ENCODE results near the gene SLC39A3. TPM values are rescaled to one million over a fixed set of nuclear protein-coding genes. Genes with fewer than 3 reads are reported as not detected.
"Not testable (repeated sequence)": the region's sequence is repeated elsewhere in the genome, so short reads cannot be mapped to it uniquely, and the experiment has no call there.

The SLC39A3 gene
- total RNA-seq, 1 experiment from 2014 or later: 28.2 TPM

DNA sequence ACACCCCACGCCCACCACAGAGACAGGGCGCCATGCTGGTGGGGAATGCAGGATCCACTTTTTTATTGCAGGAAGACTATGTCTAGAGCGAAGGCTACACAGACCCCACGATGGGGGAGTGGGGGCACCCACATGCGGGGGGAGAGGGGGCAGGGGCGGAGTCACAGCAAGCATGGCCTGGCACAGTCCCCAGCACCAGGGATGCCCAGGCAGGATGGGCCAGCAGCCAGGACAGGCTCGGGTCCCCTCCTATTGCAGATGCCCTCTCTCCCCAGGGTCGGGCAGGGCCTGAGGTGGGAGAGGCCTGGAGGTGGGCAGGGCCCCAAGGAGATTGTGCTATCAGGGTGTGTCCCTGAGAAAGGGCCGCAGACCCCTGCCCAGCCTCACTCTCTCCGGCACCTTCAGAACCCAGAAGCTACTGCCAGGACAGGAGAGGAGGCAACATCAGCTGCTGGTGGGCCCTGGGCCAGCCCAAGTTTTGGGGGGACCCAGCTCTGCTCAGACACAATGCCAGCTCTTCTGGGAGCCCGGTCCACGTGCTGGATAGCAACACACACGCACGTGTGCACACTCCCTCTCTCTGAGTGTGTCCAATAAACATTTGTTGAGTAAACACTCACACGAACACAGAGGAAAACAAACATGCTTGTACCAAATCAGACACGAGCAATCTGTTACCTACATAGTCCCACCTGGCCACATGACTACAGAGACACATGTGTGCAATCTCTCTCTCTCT, 25.1 kb downstream of the SLC39A3 start:
- no peak overlapping the region for H3K4me3 Mint-ChIP-seq (ENCODE audit: low read depth, unreplicated experiment)
- CTCF ChIA-PET: no interaction called here
- peaks cover 5% of the 10 kb centered on the region for H3K9me3 Mint-ChIP-seq (ENCODE audit: low read depth, unreplicated experiment)
- no peaks in the 10 kb centered on the region for H3K36me3 Mint-ChIP-seq (ENCODE audit: insufficient read depth, unreplicated experiment)
- H3K4me1 Mint-ChIP-seq (ENCODE audit: low read depth, unreplicated experiment): no peaks in the 10 kb centered on the region
- DNase-seq: no peak
- H3K27ac Mint-ChIP-seq (ENCODE audit: unreplicated experiment): no peak overlapping the region
- BruUV-seq (replicated peaks): no TSS peak
- H3K27me3 Mint-ChIP-seq (ENCODE audit: unreplicated experiment): peaks cover 46% of the 10 kb centered on the region
- intact Hi-C loops (cut with micrococcal nuclease; ENCODE audit: unreplicated experiment): no loop called here
- TF ChIP-seq CTCF (IDR thresholded peaks at IDR 0.05; ENCODE audit: unreplicated experiment): no peak

DNA sequence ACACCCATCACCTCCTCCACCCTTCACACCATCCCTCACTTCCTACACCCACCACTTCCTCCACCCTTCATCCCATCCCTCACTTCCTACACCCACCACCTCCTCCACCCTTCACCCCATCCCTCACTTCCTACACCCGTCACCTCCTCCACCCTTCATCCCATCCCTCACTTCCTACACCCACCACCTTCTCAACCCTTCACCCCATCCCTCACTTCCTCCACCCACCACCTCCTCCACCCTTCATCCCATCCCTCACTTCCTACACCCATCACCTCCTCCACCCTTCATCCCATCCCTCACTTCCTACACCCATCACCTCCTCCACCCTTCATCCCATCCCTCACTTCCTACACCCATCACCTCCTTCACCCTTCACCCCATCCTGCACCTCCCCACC, 25.7 kb downstream of the SLC39A3 start:
- H3K4me1 Mint-ChIP-seq (ENCODE audit: low read depth, unreplicated experiment); H3K27ac Mint-ChIP-seq (ENCODE audit: unreplicated experiment); intact Hi-C loops (cut with micrococcal nuclease; ENCODE audit: unreplicated experiment); CTCF ChIA-PET; H3K4me3 Mint-ChIP-seq (ENCODE audit: low read depth, unreplicated experiment); H3K36me3 Mint-ChIP-seq (ENCODE audit: insufficient read depth, unreplicated experiment); DNase-seq; H3K9me3 Mint-ChIP-seq (ENCODE audit: low read depth, unreplicated experiment); BruUV-seq (replicated peaks): not testable (repeated sequence)
- H3K27me3 Mint-ChIP-seq (ENCODE audit: unreplicated experiment): peaks cover 40% of the 10 kb centered on the region

- DNase-seq; H3K9me3 Mint-ChIP-seq (ENCODE audit: low read depth, unreplicated experiment); H3K4me3 Mint-ChIP-seq (ENCODE audit: low read depth, unreplicated experiment); BruUV-seq (replicated peaks); H3K27ac Mint-ChIP-seq (ENCODE audit: unreplicated experiment); H3K36me3 Mint-ChIP-seq (ENCODE audit: insufficient read depth, unreplicated experiment); intact Hi-C loops (cut with micrococcal nuclease; ENCODE audit: unreplicated experiment); H3K4me1 Mint-ChIP-seq (ENCODE audit: low read depth, unreplicated experiment); CTCF ChIA-PET: not testable (repeated sequence)
- peaks cover 39% of the 10 kb centered on the region for H3K27me3 Mint-ChIP-seq (ENCODE audit: unreplicated experiment)
Measured at GRCh38 chr19:2713170-2713569, 26.6 kb downstream of the SLC39A3 start.

GRCh38 chr19:2711875-2712205, 28.0 kb downstream of the SLC39A3 start:
- no peak overlapping the region for H3K4me3 Mint-ChIP-seq (ENCODE audit: low read depth, unreplicated experiment)
- peaks cover 39% of the 10 kb centered on the region for H3K27me3 Mint-ChIP-seq (ENCODE audit: unreplicated experiment)
- intact Hi-C loops (cut with micrococcal nuclease; ENCODE audit: unreplicated experiment): no loop called here
- no peaks in the 10 kb centered on the region for H3K36me3 Mint-ChIP-seq (ENCODE audit: insufficient read depth, unreplicated experiment)
- H3K4me1 Mint-ChIP-seq (ENCODE audit: low read depth, unreplicated experiment): no peaks in the 10 kb centered on the region
- no peak for DNase-seq
- H3K27ac Mint-ChIP-seq (ENCODE audit: unreplicated experiment): no peak overlapping the region
- peaks cover 5% of the 10 kb centered on the region for H3K9me3 Mint-ChIP-seq (ENCODE audit: low read depth, unreplicated experiment)
- no peak for TF ChIP-seq CTCF (IDR thresholded peaks at IDR 0.05; ENCODE audit: unreplicated experiment)
- CTCF ChIA-PET: no interaction called here
- no TSS peak for BruUV-seq (replicated peaks)

DNA sequence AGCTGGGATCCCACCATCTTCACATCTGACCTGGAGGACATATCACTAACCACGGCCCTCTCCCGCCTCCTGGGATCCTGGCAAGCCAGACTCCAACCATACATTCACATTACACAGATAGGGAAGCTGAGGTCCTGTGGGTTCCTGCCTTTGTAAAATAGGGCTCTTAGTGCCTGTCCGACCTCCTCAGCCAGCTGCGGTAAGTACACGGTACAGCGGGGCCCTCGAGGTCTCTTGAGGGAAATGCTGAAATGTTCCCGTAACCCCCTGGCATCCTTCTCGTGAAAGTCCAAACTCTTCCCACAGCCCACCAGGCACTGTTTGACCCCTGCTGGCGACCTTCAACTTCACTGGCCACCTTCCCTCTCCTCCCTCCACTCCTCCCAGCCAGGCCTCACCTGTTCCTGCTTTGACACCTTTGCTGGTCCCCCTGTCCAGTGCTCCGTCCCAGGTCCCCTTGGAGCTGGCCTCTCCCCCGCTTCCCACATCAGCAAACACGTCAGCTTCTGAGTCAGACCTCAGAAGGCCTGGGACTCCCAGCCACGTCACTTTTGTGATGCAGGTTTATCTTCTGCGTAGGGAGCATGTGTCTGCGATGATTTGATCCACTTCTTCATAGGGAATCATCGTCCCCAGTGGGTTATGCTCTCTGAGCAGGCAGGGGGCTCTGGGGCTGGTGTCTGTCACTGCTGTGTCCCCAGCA, 28.5 kb downstream of the SLC39A3 start:
- Mint-ChIP-seq H3K27ac (ENCODE audit: unreplicated experiment) (no peak overlapping the region), H3K9me3 (ENCODE audit: low read depth, unreplicated experiment) (peaks cover 5% of the 10 kb centered on the region), H3K4me3 (ENCODE audit: low read depth, unreplicated experiment) (no peak overlapping the region), H3K4me1 (ENCODE audit: low read depth, unreplicated experiment) (no peaks in the 10 kb centered on the region), H3K36me3 (ENCODE audit: insufficient read depth, unreplicated experiment) (no peaks in the 10 kb centered on the region), H3K27me3 (ENCODE audit: unreplicated experiment) (peaks cover 37% of the 10 kb centered on the region)
- intact Hi-C loops (cut with micrococcal nuclease; ENCODE audit: unreplicated experiment): no loop called here
- BruUV-seq (replicated peaks): no TSS peak
- TF ChIP-seq CTCF (IDR thresholded peaks at IDR 0.05; ENCODE audit: unreplicated experiment): no peak
- no peak for DNase-seq
- CTCF ChIA-PET: no interaction called here
